H54 (cell line): ENCODE measurements around the gene OASL.
A peak's percentile ranks its signal among the peaks of the same experiment; 100 is the strongest.
"Not testable (repeated sequence)": the region's sequence is repeated elsewhere in the genome, so short reads cannot be mapped to it uniquely, and the experiment has no call there.

Experiments
- DNase-seq: peaks from one replicate; pipeline ENCODE4 v3.0.0; 2011; ENCODE audit warnings: low spot score, mixed read lengths; ENCODE audit not compliant: insufficient read length
- FAIRE-seq: peaks from 3 replicates; lab custom pipeline; 2011; peaks lifted over from hg19 to GRCh38; lab: Jason Lieb, UNC
- POLR2A ChIP-seq: IDR thresholded peaks from 2 replicates; pipeline ENCODE4 v1.6.1; 2011; ENCODE audit warnings: low read depth, mild to moderate bottlenecking, low read length

Gene OASL

GRCh38 chr12:121069206-121069605 lies 30.2 kb upstream of the OASL start:
- DNase-seq = no peak
- no peak for FAIRE-seq
- TF ChIP-seq POLR2A = no peak

- DNase-seq (no peak), FAIRE-seq (no peak)
- TF ChIP-seq POLR2A = no peak
These were observed 26.3 kb upstream of the OASL start for GRCh38 chr12:121065345-121065744.

GRCh38 chr12:121064586-121064985 lies 25.5 kb upstream of the OASL start:
- FAIRE-seq, DNase-seq: not testable (repeated sequence)

- DNase-seq = no peak
- FAIRE-seq = no peak
- no peak for TF ChIP-seq POLR2A
These were observed 25.1 kb upstream of the OASL start for GRCh38 chr12:121064116-121064515.

GRCh38 chr12:121062391-121063045 lies 23.5 kb upstream of the OASL start:
- DNase-seq = no peak
- no peak for FAIRE-seq
- TF ChIP-seq POLR2A = no peak

GRCh38 chr12:121061831-121062230 lies 22.8 kb upstream of the OASL start:
- TF ChIP-seq POLR2A = no peak
- FAIRE-seq = no peak
- no peak for DNase-seq

GRCh38 chr12:121060149-121061001 lies 21.3 kb upstream of the OASL start:
- DNase-seq = peak; percentile 41
- no peak for FAIRE-seq
- TF ChIP-seq POLR2A = no peak

GRCh38 chr12:121059031-121059898 lies 20.2 kb upstream of the OASL start:
- no peak for TF ChIP-seq POLR2A
- FAIRE-seq (no peak), DNase-seq (no peak)

GRCh38 chr12:121057794-121058193 lies 18.7 kb upstream of the OASL start:
- no peak for TF ChIP-seq POLR2A
- FAIRE-seq = no peak

GRCh38 chr12:121053706-121054105 lies 14.7 kb upstream of the OASL start:
- no peak for FAIRE-seq
- TF ChIP-seq POLR2A = no peak
- DNase-seq = no peak

More at GRCh38 chr12:121057794-121058193, 18.7 kb upstream of the OASL start:
- DNase-seq = no peak

GRCh38 chr12:121050725-121051124 lies 11.7 kb upstream of the OASL start:
- DNase-seq = no peak
- TF ChIP-seq POLR2A = no peak
- FAIRE-seq = no peak

GRCh38 chr12:121048442-121048841 lies 9.4 kb upstream of the OASL start:
- TF ChIP-seq POLR2A = no peak
- FAIRE-seq (no peak), DNase-seq (no peak)

- not testable (repeated sequence) for FAIRE-seq, DNase-seq
These were observed 8.4 kb upstream of the OASL start for GRCh38 chr12:121047400-121047799.

- DNase-seq (no peak), FAIRE-seq (no peak)
- TF ChIP-seq POLR2A = no peak
These were observed 4.0 kb upstream of the OASL start for GRCh38 chr12:121043067-121043466.
